Body of pancreas (tissue), 4 donors: ENCODE data around the gene PHAF1. TPM values are rescaled to one million over a fixed set of nuclear protein-coding genes. Genes with fewer than 3 reads are reported as not detected.

Source experiments
- ATAC-seq: fragments of 150-250 bp; one replicate; pipeline ENCODE4 v1.9.1; 2016
- DNase-seq, 4 donors: peaks; one replicate each; pipeline ENCODE4 v3.0.0-alpha.2; 2019
- H3K27ac ChIP-seq, 4 donors: fragments of 200-600 bp; sonication (generic); 1 replicate in 3 of 4; 2 replicates in 1 of 4; pipeline versions ENCODE4 v1.5.1 to v1.6.1; 2016 to 2019; ENCODE audit warnings: mild to moderate bottlenecking in 1 of 4, mixed read lengths in 1 of 4, moderate library complexity in 1 of 4
- H3K27me3 ChIP-seq, 2 donors: fragments of 200-600 bp; sonication (generic); one replicate each; pipeline ENCODE4 v1.6.0; 2016; ENCODE audit warnings: mild to moderate bottlenecking in 1 of 2
- H3K36me3 ChIP-seq, 2 donors: fragments of 200-600 bp; sonication (generic); replicated peaks in 1 of 2; 2 replicates each; pipeline ENCODE4 v1.5.1; 2016; ENCODE audit warnings: low read depth in 2 of 2; ENCODE audit not compliant: insufficient read depth in 1 of 2
- H3K4me1 ChIP-seq: fragments of 200-600 bp; sonication (generic); one replicate; pipeline ENCODE4 v1.6.0; 2016
- H3K4me3 ChIP-seq, 2 donors: fragments of 200-600 bp; sonication (generic); 1 replicate in 1 of 2; 2 replicates in 1 of 2; pipeline ENCODE4 v1.5.1; 2016 to 2019
- H3K9me3 ChIP-seq, 3 donors: fragments of 200-600 bp; sonication (generic); 1 replicate in 2 of 3; 2 replicates in 1 of 3; pipeline ENCODE4 v1.5.1; 2016
- CTCF ChIP-seq, 7 experiments: fragments of 450-650 bp in 4 of 7; fragments of 200-600 bp in 3 of 7; sonication (generic) in 3 of 7; IDR thresholded peaks; one replicate each; pipeline ENCODE4 v1.5.1; 2016 to 2019; ENCODE audit warnings: antibody characterized with exemption in 7 of 7
- POLR2A ChIP-seq, 3 donors: fragments of 450-650 bp; IDR thresholded peaks; one replicate each; pipeline ENCODE4 v1.6.1; 2016; ENCODE audit warnings: antibody characterized with exemption in 3 of 3, mild to moderate bottlenecking in 2 of 3
- WGBS, 2 donors: methylation state at CpG; one replicate each; pipeline ENCODE4 v1.1.5; 2017; 5-methylcytosine and 5-hydroxymethylcytosine counted together
- intact Hi-C: fragments of 100-400 bp; cut with DNase I; formaldehyde crosslinking; loops from one replicate; pipeline ENCODE4 v1.15.1; 2023
- total RNA-seq, 2 donors: library from RNA; depleted of rRNA; stranded (reverse); fragments of >200 nt; gene quantifications; one replicate each; pipeline ENCODE4 v1.1.0, GENCODE V29; 2016

The PHAF1 gene
- total RNA-seq, 2 donors from 2014 or later = 7.8 to 18.5 TPM

GRCh38 chr16:67101311-67102082, 8.2 kb upstream of the PHAF1 start:
- Histone ChIP-seq H3K36me3 (peaks cover 0 to 8% of the 10 kb centered on the region in 2 donors), H3K27ac (no peak overlapping the region), H3K27me3 (no peaks in the 10 kb centered on the region), H3K9me3 (no peaks in the 10 kb centered on the region), H3K4me1 (peaks cover 6% of the 10 kb centered on the region), H3K4me3 (no peak overlapping the region)
- no peak for DNase-seq
- no peak for TF ChIP-seq CTCF (IDR thresholded peaks at IDR 0.05)
- TF ChIP-seq POLR2A (IDR thresholded peaks at IDR 0.05) = no peak
- no peak for ATAC-seq
- intact Hi-C loops = loop anchor here (5.0 kb wide), 1 partner anchor 74 kb away; the partner anchor contains the start of gene CBFB
- WGBS, 2 donors = 86 to 91% methylated on average over 4 of the region's 4 CpGs

GRCh38 chr16:67104061-67104460, 5.7 kb upstream of the PHAF1 start:
- Histone ChIP-seq H3K27ac (no peak overlapping the region), H3K27me3 (no peaks in the 10 kb centered on the region), H3K9me3 (no peaks in the 10 kb centered on the region), H3K4me3 (no peak overlapping the region), H3K36me3 (peaks cover 0 to 5% of the 10 kb centered on the region in 2 donors), H3K4me1 (peaks cover 8% of the 10 kb centered on the region)
- DNase-seq (peak; percentile 17 to 34 (median 31)), ATAC-seq (peak; percentile 64)
- TF ChIP-seq POLR2A (IDR thresholded peaks at IDR 0.05) (no peak), CTCF (IDR thresholded peaks at IDR 0.05) (peak in 5 of 7 experiments; percentile 14 to 40 (median 30))
- intact Hi-C loops = loop anchor here (5.0 kb wide), 1 partner anchor 77 kb away; the partner anchor contains the start of gene CBFB
- 33 to 34% methylated on average over 4 of the region's 4 CpGs for WGBS, 2 donors

DNA sequence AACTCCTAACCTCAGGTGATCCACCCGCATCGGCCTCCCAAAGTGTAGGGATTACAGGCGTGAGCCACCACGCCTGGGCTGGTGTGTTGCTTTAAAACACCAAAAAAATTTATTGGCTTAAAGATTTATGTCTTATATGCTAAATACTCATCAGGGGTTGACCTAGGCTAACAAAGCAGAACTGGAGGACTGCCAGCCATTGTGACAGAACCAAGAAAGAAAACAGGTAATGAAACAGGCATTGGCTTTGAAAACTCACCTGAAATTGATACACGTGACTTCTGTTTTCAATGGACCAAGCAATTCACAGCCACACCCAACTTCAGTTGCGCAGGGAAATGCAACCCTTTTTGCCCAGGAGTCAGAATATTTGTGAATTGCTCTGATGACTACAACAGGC, 4.9 kb upstream of the PHAF1 start:
- DNase-seq (peak in 3 of 4 donors; percentile 11 to 26 (median 20)), ATAC-seq (no peak)
- 78 to 82% methylated on average over 6 of the region's 6 CpGs for WGBS, 2 donors
- H3K4me1 ChIP-seq = peaks cover 11% of the 10 kb centered on the region
- H3K9me3 ChIP-seq = no peaks in the 10 kb centered on the region
- intact Hi-C loops = loop anchor here (5.0 kb wide), 1 partner anchor 78 kb away; the partner anchor contains the start of gene CBFB
- H3K4me3 ChIP-seq = no peak overlapping the region
- H3K27me3 ChIP-seq = no peaks in the 10 kb centered on the region
- peaks cover 0 to 3% of the 10 kb centered on the region in 2 donors for H3K36me3 ChIP-seq
- H3K27ac ChIP-seq = no peak overlapping the region
- TF ChIP-seq POLR2A (IDR thresholded peaks at IDR 0.05) (no peak), CTCF (IDR thresholded peaks at IDR 0.05) (no peak)

DNA sequence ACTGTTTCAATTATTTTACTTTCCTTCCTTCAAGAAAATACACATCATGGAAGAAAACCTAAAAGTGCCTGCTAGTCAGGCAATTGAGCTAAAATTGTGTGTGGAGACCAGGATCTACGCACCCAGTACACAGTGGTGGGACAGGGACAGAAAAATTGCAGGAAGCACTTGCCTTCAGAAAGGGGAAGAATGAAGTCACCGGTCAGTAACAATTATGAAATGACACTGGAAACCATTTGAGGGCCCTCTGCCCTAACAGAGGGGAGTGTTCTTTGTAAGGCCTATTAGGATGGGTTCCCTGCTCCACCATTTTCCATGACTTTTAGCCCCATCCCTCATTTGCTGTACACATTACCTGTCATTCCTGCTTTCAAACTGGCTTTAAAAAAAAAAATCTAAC, 4.5 kb upstream of the PHAF1 start:
- DNase-seq = no peak
- no peak for TF ChIP-seq CTCF (IDR thresholded peaks at IDR 0.05)
- no peak for TF ChIP-seq POLR2A (IDR thresholded peaks at IDR 0.05)
- no peak for ATAC-seq
- Histone ChIP-seq H3K9me3 (no peaks in the 10 kb centered on the region), H3K4me3 (no peak overlapping the region), H3K36me3 (peaks cover 0 to under 1% of the 10 kb centered on the region in 2 donors), H3K27ac (no peak overlapping the region), H3K27me3 (no peaks in the 10 kb centered on the region), H3K4me1 (peaks cover 11% of the 10 kb centered on the region)
- intact Hi-C loops = no loop called here
- 87 to 88% methylated on average over 2 of the region's 2 CpGs for WGBS, 2 donors
